HepG2 (cell line): Measurements from ENCODE around the gene KIF15.

Experiments used
- ATRX ChIP-seq: sonication (generic); formaldehyde crosslinking; IDR thresholded peaks from 2 replicates; pipeline ENCODE4 v1.4.0; 2020; ENCODE audit warnings: missing genetic modification reagents, borderline replicate concordance
- CREM ChIP-seq, 2 experiments: sonication (generic) in 1 of 2; formaldehyde crosslinking in 1 of 2; IDR thresholded peaks; 2 replicates each; pipeline versions ENCODE4 v1.4.0 to v1.6.1; 2016 to 2020; ENCODE audit warnings: antibody characterized with exemption in 1 of 2, mild to moderate bottlenecking in 1 of 2, missing genetic modification reagents in 1 of 2
- CTCF ChIP-seq: sonication (generic); formaldehyde crosslinking; IDR thresholded peaks from 2 replicates; pipeline ENCODE4 v1.5.0; 2020; ENCODE audit warnings: mild to moderate bottlenecking, missing genetic modification reagents, moderate library complexity
- GABPB1 ChIP-seq: IDR thresholded peaks from 2 replicates; pipeline ENCODE4 v1.6.1; 2016; ENCODE audit warnings: mild to moderate bottlenecking, missing genetic modification reagents, moderate library complexity, missing compliant biosample characterization
- JUND ChIP-seq: sonication (generic); formaldehyde crosslinking; IDR thresholded peaks from 2 replicates; pipeline ENCODE4 v1.8.0; 2022; ENCODE audit warnings: mild to moderate bottlenecking, missing genetic modification reagents
- NPAS2 ChIP-seq: sonication (generic); formaldehyde crosslinking; IDR thresholded peaks from 2 replicates; pipeline ENCODE4 v1.8.0; 2022; ENCODE audit warnings: mild to moderate bottlenecking, missing genetic modification reagents, borderline replicate concordance
- PATZ1 ChIP-seq: sonication (generic); formaldehyde crosslinking; IDR thresholded peaks from 2 replicates; pipeline ENCODE4 v1.4.0; 2020; ENCODE audit warnings: missing genetic modification reagents
- PHF21A ChIP-seq: sonication (generic); formaldehyde crosslinking; IDR thresholded peaks from 2 replicates; pipeline ENCODE4 v1.5.0; 2020; ENCODE audit warnings: mild to moderate bottlenecking, missing genetic modification reagents
- POLR2AphosphoS2 ChIP-seq: IDR thresholded peaks from 2 replicates; pipeline ENCODE4 v1.6.1; 2011; ENCODE audit warnings: low read depth, low read length, improper control_type of control experiment
- SKI ChIP-seq: fragments of 450-650 bp; IDR thresholded peaks from one replicate; pipeline ENCODE4 v1.6.1; 2018; ENCODE audit warnings: mild to moderate bottlenecking; ENCODE audit not compliant: partially characterized antibody
- ZSCAN30 ChIP-seq: sonication (generic); formaldehyde crosslinking; IDR thresholded peaks from 2 replicates; pipeline ENCODE4 v1.5.0; 2020; ENCODE audit warnings: mild to moderate bottlenecking, missing genetic modification reagents
- TF ChIP-seq, protein P1 (sequence below): sonication (generic); formaldehyde crosslinking; IDR thresholded peaks from 2 replicates; pipeline ENCODE4 v1.4.0; 2020; ENCODE audit warnings: missing genetic modification reagents

GRCh38 chr3:44862226-44862637 is 100.6 kb downstream of the KIF15 start:
- TF ChIP-seq CTCF (CRISPR knock-in tag) (no peak), PATZ1 (CRISPR knock-in tag) (no peak), POLR2AphosphoS2 (no peak), SKI (no peak), GABPB1 (CRISPR knock-in tag) (no peak), NPAS2 (CRISPR knock-in tag) (no peak), ZSCAN30 (CRISPR knock-in tag) (no peak), PHF21A (no peak), JUND (CRISPR knock-in tag) (no peak), ATRX (CRISPR knock-in tag) (no peak), CREM (IDR thresholded peaks at IDR 0.05) (no peak), CREM (CRISPR knock-in tag; IDR thresholded peaks at IDR 0.05) (no peak)
- TF ChIP-seq, protein P1, sequence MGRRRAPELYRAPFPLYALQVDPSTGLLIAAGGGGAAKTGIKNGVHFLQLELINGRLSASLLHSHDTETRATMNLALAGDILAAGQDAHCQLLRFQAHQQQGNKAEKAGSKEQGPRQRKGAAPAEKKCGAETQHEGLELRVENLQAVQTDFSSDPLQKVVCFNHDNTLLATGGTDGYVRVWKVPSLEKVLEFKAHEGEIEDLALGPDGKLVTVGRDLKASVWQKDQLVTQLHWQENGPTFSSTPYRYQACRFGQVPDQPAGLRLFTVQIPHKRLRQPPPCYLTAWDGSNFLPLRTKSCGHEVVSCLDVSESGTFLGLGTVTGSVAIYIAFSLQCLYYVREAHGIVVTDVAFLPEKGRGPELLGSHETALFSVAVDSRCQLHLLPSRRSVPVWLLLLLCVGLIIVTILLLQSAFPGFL, result no peak
